Measurements from ENCODE around the gene LSG1.

Gene LSG1

DNA sequence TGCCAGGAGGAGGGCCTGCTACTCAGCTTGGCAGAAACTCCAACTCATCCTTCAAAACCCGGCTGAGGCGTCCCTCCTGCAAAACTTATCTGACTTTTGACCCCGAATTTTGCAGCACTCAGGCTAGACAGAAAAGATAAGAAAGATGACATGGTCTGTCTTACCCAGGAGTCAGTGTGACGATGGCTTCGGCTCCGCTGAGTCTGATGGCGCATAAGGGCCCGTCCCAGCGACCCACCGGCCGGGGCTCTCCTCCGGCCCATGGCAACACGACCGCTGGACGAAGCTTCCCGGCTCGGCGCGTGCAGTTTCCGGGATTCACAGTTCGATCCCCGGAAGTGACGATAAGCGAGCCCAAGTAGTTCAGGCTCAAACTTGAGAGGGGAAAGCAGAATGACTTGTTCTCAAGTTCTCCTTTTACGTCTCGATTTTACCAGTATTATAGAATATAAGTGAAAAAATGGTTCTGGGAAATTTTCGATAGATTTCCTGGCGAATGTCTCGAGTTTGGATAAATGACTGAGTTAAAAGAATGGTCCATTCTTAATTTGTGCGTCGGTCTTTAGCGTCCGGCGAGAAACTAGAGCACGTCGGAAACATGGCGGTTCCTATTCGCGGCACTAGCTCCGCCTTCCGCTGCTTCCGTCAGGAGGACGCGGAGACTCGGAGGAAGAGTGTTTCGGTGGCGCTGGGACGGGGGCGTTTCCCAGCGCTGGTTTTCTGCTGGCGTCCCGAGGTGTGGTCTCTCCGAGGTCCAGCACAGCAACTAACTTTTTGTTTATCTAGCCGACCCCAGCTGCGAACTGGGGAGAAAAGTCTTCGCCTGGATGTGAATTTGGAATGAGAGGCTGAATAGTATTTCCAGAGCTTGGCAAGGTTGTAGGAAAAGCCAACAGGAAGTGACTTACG lies at the start of gene LSG1:
Gene LSG1, minus strand, starts transcription at position 292 of the 909 bp plus-strand sequence. Its CDS starts 29 bp downstream, at position 263.
- DNase-seq: peak; percentile 85 to 86

DNA sequence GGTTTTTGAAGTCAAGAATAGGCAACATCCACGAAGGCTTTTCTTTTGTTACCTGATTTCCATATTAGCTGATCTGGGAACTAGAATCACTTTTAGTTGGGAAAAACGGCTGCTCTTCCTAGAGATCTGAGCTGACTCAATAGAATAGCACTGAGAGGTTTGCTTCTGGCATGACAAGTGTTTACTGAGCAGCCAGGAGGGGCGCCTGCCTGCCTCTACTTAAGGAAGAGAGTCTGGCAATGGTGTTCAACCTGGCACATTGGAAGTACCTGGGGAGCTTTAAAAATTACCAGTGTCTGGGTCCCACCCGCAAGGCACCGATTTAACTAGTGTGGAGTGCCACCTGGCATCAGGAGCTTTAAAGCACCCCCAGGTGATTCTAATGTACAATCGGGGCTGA lies 48.1 kb upstream of the LSG1 start:
- no peak for DNase-seq

- no peak for DNase-seq
These were observed 46.1 kb upstream of the LSG1 start for GRCh38 chr3:194718079-194718478.

- DNase-seq: no peak
These were observed 43.2 kb upstream of the LSG1 start for GRCh38 chr3:194715022-194715800.

- no peak for DNase-seq
These were observed 42.6 kb upstream of the LSG1 start for GRCh38 chr3:194714564-194714963.

- no peak for DNase-seq
These were observed 42.1 kb upstream of the LSG1 start for GRCh38 chr3:194714137-194714455.

GRCh38 chr3:194713299-194714136 lies 41.5 kb upstream of the LSG1 start:
- no peak for DNase-seq

DNA sequence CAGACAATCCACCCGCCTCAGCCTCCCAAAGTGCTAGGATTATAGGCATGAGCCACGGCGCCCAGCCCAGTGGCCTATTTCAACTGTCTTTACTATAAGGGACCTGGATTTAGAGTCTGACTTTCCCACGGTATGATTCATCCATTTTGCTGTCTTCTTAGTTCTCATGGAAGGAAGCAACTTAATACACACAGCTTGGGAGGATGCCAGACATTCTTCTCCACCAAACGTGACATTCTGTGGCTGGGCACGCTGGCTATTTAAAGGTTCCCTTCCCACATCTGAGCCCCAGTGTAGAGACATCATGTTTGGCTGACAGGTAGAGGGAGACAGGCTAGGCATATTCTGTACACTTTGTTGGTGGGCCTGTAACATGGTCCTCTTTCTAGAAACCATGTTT lies 39.9 kb upstream of the LSG1 start:
- no peak for DNase-seq

DNA sequence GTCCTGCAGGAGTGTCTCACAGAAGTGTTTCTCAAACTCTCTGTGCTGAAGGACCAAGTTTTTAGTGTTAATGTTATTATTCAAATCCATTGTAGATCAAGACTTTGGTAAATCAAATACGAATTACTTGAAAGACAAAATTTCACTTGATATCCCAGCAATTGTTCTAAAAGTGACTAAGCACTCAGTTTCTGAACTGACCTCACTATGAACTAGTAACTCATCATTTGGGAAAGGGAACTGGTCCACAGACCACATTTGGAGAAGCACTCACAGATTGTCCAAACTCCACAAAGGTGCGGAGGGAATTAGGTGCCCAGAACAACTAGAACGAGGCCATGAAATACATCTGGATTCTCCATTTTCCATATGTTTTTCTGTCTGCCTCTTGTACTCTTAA lies 39.3 kb upstream of the LSG1 start:
- no peak for DNase-seq

- no peak for DNase-seq
These were observed 35.2 kb upstream of the LSG1 start for GRCh38 chr3:194707147-194707540.

- no peak for DNase-seq
These were observed 33.8 kb upstream of the LSG1 start for GRCh38 chr3:194705761-194706160.

DNA sequence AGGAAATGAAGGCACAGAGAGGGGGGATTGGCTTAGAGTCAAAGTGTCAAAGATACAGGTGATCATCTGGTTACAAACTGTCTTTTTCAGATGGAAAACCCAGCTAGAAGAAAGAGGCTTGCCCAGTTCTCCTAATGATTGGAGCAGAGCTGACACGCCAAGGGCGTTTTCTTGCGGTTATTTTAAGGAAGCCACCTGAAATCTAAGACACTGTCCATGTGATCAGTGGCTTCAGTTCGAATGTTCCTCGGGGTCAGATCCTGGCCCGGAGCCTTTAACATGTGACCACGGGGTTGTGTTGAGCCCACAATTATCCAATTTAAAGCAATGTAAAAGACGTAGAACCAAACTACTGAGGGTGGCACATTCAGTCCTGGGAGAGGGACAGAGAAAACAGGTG lies 33.2 kb upstream of the LSG1 start:
- no peak for DNase-seq

GRCh38 chr3:194702545-194702944 lies 30.6 kb upstream of the LSG1 start:
- no peak for DNase-seq

DNA sequence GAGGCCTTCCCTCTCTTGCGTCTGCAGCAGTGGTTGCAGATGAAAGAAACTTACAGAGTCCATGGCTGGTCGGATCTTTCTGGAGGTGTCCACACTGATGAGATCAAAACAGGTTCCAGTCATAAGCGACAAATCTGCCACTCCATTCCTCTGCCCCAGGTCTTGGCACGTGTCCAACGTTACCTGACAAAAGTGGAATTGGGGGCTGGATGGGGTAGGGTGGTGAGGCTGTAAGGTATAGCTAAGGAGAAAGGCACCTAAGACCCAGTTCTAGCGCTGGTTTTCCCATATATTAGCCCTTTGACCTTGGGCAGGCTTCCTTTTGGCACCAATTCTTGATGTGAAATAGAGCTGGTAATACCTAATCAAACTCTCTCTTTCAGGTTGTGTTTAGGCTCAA lies 24.7 kb upstream of the LSG1 start:
- no peak for DNase-seq

DNA sequence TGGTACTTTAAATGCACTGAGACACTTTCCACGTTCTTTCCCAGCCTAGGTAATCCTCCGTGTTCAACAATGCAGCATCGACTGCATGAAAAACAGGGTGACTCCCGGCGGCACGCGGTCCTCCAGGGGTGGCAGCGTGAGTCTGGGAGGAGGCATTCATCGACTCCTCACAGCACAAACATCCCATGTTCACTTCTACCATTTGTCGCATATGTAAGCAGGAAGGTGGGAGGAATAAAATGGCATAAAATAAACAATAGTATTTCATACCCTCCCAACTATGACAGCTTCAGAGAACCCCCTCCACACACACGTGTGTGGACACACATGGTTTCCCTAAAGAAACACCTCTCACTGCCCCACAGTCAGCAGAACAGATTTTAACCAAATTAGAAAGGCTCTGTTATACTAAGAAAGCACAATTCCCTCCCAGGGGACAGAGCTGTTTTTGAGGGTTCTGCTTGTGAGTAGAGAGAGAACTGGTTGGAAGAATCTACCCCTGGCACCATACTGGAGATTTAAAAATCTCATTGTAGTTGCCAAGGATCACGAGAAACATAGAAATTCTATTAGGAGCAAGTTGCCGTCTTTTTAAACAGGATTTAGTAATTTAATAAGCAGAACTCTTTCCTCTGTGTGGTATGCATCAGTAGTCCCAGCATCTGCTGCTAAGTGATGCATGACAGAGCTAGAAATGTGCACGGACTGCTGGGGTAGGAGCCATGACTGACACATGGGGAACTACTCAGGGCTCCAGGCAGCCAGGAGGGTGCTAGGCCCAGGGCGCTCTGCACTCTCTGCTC lies 19.7 kb upstream of the LSG1 start:
- DNase-seq: no peak

DNA sequence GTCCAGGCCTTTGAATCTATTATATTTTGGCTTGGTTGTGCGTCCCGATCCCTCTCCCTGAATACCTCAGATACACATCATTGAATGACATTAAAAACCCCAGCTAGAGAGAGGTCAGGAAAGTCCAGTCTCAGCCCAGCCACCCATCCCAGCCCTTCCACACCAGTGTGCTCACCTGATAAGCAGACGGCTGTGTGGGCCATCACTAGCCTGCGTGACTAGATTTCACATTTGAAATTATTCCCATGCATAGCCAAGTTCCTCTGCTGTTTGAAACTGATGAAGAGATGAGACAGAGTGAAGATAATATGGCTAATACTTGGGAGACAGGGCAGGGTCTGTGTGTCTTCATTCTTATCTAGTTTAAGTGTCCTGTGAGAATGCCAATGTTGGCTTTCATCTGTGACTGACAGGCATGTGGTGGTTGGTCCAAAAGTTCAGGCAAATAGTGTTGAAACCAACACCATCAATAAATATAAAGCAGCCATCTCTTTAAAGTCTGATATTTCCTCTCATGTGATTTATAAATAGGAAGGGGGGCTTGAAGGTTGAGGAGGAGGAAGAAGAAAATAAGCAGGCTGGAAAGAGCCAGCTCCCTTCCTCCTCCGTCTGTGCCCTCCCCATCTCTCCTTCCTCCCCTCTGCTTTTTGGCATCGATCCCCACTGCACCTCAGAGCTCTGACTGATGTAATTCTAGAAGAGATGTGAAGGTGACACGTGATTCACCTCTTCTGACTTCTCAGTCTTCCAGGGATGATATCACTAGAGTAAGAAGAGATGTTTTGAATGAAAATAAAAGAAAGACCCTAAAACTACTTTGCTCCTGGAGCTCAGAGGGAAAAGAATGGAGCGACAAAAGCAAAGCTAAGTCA lies 18.7 kb upstream of the LSG1 start:
- DNase-seq: no peak

GRCh38 chr3:194689493-194689944 lies 17.5 kb upstream of the LSG1 start:
- no peak for DNase-seq

- DNase-seq: no peak
These were observed 17.0 kb upstream of the LSG1 start for GRCh38 chr3:194688946-194689345.

DNA sequence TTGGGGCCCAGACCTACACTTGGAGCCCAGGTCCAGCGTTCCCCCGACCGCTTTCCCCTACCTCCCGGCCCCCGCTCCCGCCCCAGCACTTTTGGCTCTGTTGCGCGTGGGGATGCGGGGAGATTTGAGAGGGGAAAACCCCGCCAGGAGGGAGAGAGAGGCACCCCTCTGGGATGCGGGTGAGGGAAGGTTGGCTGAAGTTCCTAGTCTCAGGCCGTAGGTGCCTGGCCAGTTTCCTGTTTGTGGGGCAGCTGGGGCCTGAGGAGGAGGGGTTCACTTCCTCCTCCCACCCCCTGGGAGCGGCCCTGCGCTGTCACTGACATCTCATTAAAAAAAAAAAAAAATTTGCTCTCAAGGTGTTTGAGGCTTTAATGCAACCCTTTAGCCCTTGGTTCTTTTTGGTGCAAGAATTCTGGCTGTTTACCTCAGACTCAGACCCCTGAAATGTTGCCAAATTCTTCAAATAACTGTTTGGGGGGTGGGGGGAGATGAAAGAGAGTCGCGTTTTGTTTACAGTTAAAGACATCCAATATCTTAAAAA lies 16.3 kb upstream of the LSG1 start:
- no peak for DNase-seq

- DNase-seq: peak; percentile 60 to 68
These were observed 15.7 kb upstream of the LSG1 start for GRCh38 chr3:194687638-194688199.

Measured in activated CD4-positive, alpha-beta T cell treated with anti-CD3 and anti-CD28 coated beads, Interleukin-2, amount 50 U/mL, for 4 hours (primary cell).